Spinal cord (tissue), 10 donors: ENCODE results near the gene GPS2. TPM values are rescaled to one million over a fixed set of nuclear protein-coding genes. Genes with fewer than 3 reads are reported as not detected.

Source experiments
- DNase-seq, 6 donors: peaks; one replicate each; pipeline versions ENCODE4 v3.0.0 to v3.0.0-alpha.2; 2013 to 2015; ENCODE audit warnings: low spot score in 6 of 6, low read depth in 4 of 6
- H3K27ac ChIP-seq: one replicate; pipeline ENCODE4 v1.5.1; 2013; ENCODE audit warnings: low read depth, low read length, control low read depth
- H3K27me3 ChIP-seq: one replicate; pipeline ENCODE4 v1.6.1; 2013; ENCODE audit warnings: low read length; ENCODE audit not compliant: control insufficient read depth, insufficient read depth
- H3K36me3 ChIP-seq: one replicate; pipeline ENCODE4 v1.6.1; 2013; ENCODE audit warnings: low read length; ENCODE audit not compliant: control insufficient read depth, insufficient read depth
- H3K4me1 ChIP-seq: one replicate; pipeline ENCODE4 v1.6.1; 2013; ENCODE audit warnings: low read length; ENCODE audit not compliant: control insufficient read depth, insufficient read depth
- H3K4me3 ChIP-seq: one replicate; pipeline ENCODE4 v1.5.1; 2013; ENCODE audit warnings: low read depth, low read length, control low read depth
- H3K9me3 ChIP-seq: one replicate; pipeline ENCODE4 v1.6.1; 2013; ENCODE audit warnings: low read length; ENCODE audit not compliant: control insufficient read depth, insufficient read depth
- WGBS: methylation state at CpG from one replicate; pipeline ENCODE4 v1.1.5; 2013; ENCODE audit warnings: missing lambda C conversion rate; ENCODE audit not compliant: insufficient coverage; 5-methylcytosine and 5-hydroxymethylcytosine counted together
- polyA plus RNA-seq, 2 donors: library from polyadenylated mRNA; unstranded; fragments of 120-200 nt; gene quantifications; one replicate each; pipeline ENCODE4 v1.2.1, GENCODE V29; 2013; ENCODE audit not compliant: insufficient read length in 2 of 2
- small RNA-seq: library from RNA; depleted of rRNA; stranded (forward); fragments of <200 nt; gene quantifications from one replicate; pipeline ENCODE3, GENCODE V24; 2014; ENCODE audit warnings: low replicate concordance
- total RNA-seq, 2 donors: library from RNA; depleted of rRNA in 1 of 2; stranded (reverse); fragments of 120-200 nt in 1 of 2; fragments of >200 nt in 1 of 2; gene quantifications; one replicate each; pipeline versions ENCODE4 v1.2.3 to v1.2.4, GENCODE V29; 2013 to 2014
- donor health status: healthy.

GPS2 gene
- total and polyA plus RNA-seq, 4 donors, result 19.2 to 99.4 (median 81.9) TPM

DNA sequence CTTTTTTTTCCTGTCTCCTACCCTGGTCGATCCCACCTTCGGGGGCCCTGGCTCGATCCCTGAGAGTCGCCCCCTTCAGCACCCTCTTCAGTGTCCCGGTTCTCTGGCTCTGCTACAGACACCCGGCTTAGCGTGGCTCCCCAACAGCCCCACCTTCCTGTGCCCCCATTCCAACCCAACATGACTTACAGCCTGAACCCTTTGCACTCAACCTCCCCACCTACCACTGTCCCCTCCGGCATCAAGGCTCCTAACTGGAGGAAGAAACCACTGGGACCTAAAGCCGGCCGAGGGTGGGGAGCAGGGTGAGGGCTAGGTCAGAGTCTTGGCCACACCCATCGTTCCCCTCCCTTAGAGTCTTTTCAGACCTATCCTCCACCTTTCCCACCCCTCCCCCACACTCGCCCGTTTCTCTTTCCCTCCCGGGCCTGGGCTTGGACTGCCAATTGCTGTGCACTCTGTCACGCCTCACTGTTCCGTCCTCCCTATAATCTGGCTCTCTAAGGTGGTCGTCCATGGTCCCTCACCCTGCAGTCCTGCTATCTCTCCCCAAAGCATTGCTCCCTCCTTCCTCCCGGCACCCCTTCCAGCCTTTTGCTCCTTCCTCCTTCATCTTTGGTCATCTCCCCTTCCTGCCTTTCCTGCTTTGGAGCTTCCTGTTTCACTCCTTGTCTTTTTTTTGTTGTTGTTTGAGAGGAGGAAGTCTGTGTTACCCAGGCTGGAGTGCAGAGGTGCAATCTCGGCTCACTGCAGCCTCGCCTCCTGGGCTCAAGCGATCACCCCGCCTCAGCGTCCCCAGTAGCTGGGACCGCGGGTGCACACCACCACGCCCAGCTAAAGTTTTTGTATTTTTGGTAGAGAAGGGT lies 52.0 kb downstream of the GPS2 start:
- Histone ChIP-seq H3K4me1 (peaks cover 24% of the 10 kb centered on the region), H3K27ac (no peak overlapping the region), H3K9me3 (no peaks in the 10 kb centered on the region), H3K4me3 (no peak overlapping the region), H3K27me3 (peaks cover 53% of the 10 kb centered on the region), H3K36me3 (peaks cover 19% of the 10 kb centered on the region)
- DNase-seq, result no peak
- 14% methylated on average over 18 of the region's 26 CpGs for WGBS

Small RNAs within 50 kb of the gene (small RNA-seq; reads per million reads assigned to genes)
- gene AC026954.2 (not detected), gene RF00019 (not detected)

Other genes starting within 250 kb of the GPS2 start
Only the 30 nearest of the 34 such genes appear.
- gene ASGR2, start 200.5 kb downstream of the GPS2 start, total RNA-seq, result under 1 TPM in 1 of 2 donors, not detected in 1; 0.50 TPM
- under 1 TPM; 0.24 to 0.39 TPM for gene ASGR2, start 200.5 kb downstream of the GPS2 start, polyA plus RNA-seq
- gene ASGR1, start 136.0 kb downstream of the GPS2 start, total RNA-seq, result 1 to 10 TPM; 4.3 to 8.2 TPM
- gene ASGR1, start 136.0 kb downstream of the GPS2 start, polyA plus RNA-seq, result 10 to 100 TPM; 32.4 to 32.5 TPM
- gene DLG4, start 95.5 kb downstream of the GPS2 start, total RNA-seq, result 10 to 100 TPM; 50.6 to 82.8 TPM
- gene DLG4, start 95.5 kb downstream of the GPS2 start, polyA plus RNA-seq, result 100 to 1,000 TPM; 192 to 203 TPM
- gene ACADVL, start 95.4 kb downstream of the GPS2 start, total RNA-seq, result 100 to 1,000 TPM; 131 to 478 TPM
- gene ACADVL, start 95.4 kb downstream of the GPS2 start, polyA plus RNA-seq, result 100 to 1,000 TPM; 381 to 455 TPM
- gene DVL2, start 80.8 kb downstream of the GPS2 start, total RNA-seq, result 10 to 100 TPM; 31.7 to 46.6 TPM
- gene DVL2, start 80.8 kb downstream of the GPS2 start, polyA plus RNA-seq, result 10 to 100 TPM; 47.9 to 59.7 TPM
- 10 to 100 TPM; 26.2 to 49.0 TPM for gene PHF23, start 75.9 kb downstream of the GPS2 start, total RNA-seq
- 10 to 100 TPM; 50.2 to 53.2 TPM for gene PHF23, start 75.9 kb downstream of the GPS2 start, polyA plus RNA-seq
- gene GABARAP, start 72.9 kb downstream of the GPS2 start, total RNA-seq, result 100 to 1,000 TPM; 196 to 481 TPM
- 100 to 1,000 TPM; 431 to 461 TPM for gene GABARAP, start 72.9 kb downstream of the GPS2 start, polyA plus RNA-seq
- 10 to 100 TPM; 44.4 to 47.9 TPM for gene CTDNEP1, start 63.6 kb downstream of the GPS2 start, total RNA-seq
- gene CTDNEP1, start 63.6 kb downstream of the GPS2 start, polyA plus RNA-seq, result 100 to 1,000 TPM; 177 to 181 TPM
- 10 to 100 TPM; 24.9 to 47.7 TPM for gene ELP5, start 63.1 kb downstream of the GPS2 start, total RNA-seq
- 10 to 100 TPM; 49.8 to 52.2 TPM for gene ELP5, start 63.1 kb downstream of the GPS2 start, polyA plus RNA-seq
- 1 to 10 TPM in 1 of 2 donors, under 1 TPM in 1; 0.79 to 2.3 TPM for gene CLDN7, start 52.9 kb downstream of the GPS2 start, total RNA-seq
- gene CLDN7, start 52.9 kb downstream of the GPS2 start, polyA plus RNA-seq, result 1 to 10 TPM; 1.3 TPM
- gene SLC2A4, start 33.6 kb downstream of the GPS2 start, total RNA-seq, result 1 to 10 TPM in 1 of 2 donors, under 1 TPM in 1; 0.59 to 1.9 TPM
- under 1 TPM; 0.48 to 0.78 TPM for gene SLC2A4, start 33.6 kb downstream of the GPS2 start, polyA plus RNA-seq
- gene YBX2, start 20.7 kb downstream of the GPS2 start, total RNA-seq, result 1 to 10 TPM in 1 of 2 donors, under 1 TPM in 1; 0.50 to 1.0 TPM
- gene YBX2, start 20.7 kb downstream of the GPS2 start, polyA plus RNA-seq, result 1 to 10 TPM; 4.2 to 6.9 TPM
- gene EIF5A, start 7.7 kb downstream of the GPS2 start, total RNA-seq, result 100 to 1,000 TPM; 146 to 202 TPM
- 100 to 1,000 TPM; 366 to 375 TPM for gene EIF5A, start 7.7 kb downstream of the GPS2 start, polyA plus RNA-seq
- gene NEURL4, start 14.0 kb upstream of the GPS2 start, total RNA-seq, result 10 to 100 TPM; 28.6 TPM
- 10 to 100 TPM; 43.9 to 56.4 TPM for gene NEURL4, start 14.0 kb upstream of the GPS2 start, polyA plus RNA-seq
- 10 to 100 TPM in 1 of 2 donors, 1 to 10 TPM in 1; 4.6 to 13.7 TPM for gene ACAP1, start 21.2 kb upstream of the GPS2 start, total RNA-seq
- gene ACAP1, start 21.2 kb upstream of the GPS2 start, polyA plus RNA-seq, result 10 to 100 TPM; 13.8 to 18.1 TPM
- 10 to 100 TPM in 1 of 2 donors, 1 to 10 TPM in 1; 5.6 to 10.4 TPM for gene KCTD11, start 36.8 kb upstream of the GPS2 start, total RNA-seq
- 10 to 100 TPM; 12.6 to 13.5 TPM for gene KCTD11, start 36.8 kb upstream of the GPS2 start, polyA plus RNA-seq
- not detected for gene TMEM95, start 39.8 kb upstream of the GPS2 start, total RNA-seq
- gene TMEM95, start 39.8 kb upstream of the GPS2 start, polyA plus RNA-seq, result not detected
- 1 to 10 TPM in 1 of 2 donors, under 1 TPM in 1; 0.79 to 1.5 TPM for gene TNK1, start 65.7 kb upstream of the GPS2 start, total RNA-seq
- 1 to 10 TPM; 3.4 to 4.6 TPM for gene TNK1, start 65.7 kb upstream of the GPS2 start, polyA plus RNA-seq
- gene PLSCR3, start 79.2 kb upstream of the GPS2 start, total RNA-seq, result 10 to 100 TPM in 1 of 2 donors, 1 to 10 TPM in 1; 8.0 to 21.7 TPM
- gene PLSCR3, start 79.2 kb upstream of the GPS2 start, polyA plus RNA-seq, result 10 to 100 TPM; 29.3 to 38.8 TPM
- 100 to 1,000 TPM in 1 of 2 donors, 10 to 100 TPM in 1; 70.9 to 130 TPM for gene TMEM256, start 88.7 kb upstream of the GPS2 start, total RNA-seq
- 10 to 100 TPM; 48.6 to 54.7 TPM for gene TMEM256, start 88.7 kb upstream of the GPS2 start, polyA plus RNA-seq
- 10 to 100 TPM; 21.5 to 25.3 TPM for gene NLGN2, start 92.5 kb upstream of the GPS2 start, total RNA-seq
- 100 to 1,000 TPM; 196 to 210 TPM for gene NLGN2, start 92.5 kb upstream of the GPS2 start, polyA plus RNA-seq
- gene SPEM1, start 105.0 kb upstream of the GPS2 start, total RNA-seq, result not detected
- gene SPEM1, start 105.0 kb upstream of the GPS2 start, polyA plus RNA-seq, result under 1 TPM in 1 of 2 donors, not detected in 1; 0.29 TPM
- not detected for gene SPEM2, start 110.3 kb upstream of the GPS2 start, total RNA-seq
- gene SPEM2, start 110.3 kb upstream of the GPS2 start, polyA plus RNA-seq, result under 1 TPM; 0.23 to 0.67 TPM
- not detected for gene SPEM3, start 113.5 kb upstream of the GPS2 start, total RNA-seq
- gene SPEM3, start 113.5 kb upstream of the GPS2 start, polyA plus RNA-seq, result under 1 TPM in 1 of 2 donors, not detected in 1; 0.05 TPM
- 1 to 10 TPM in 1 of 2 donors, under 1 TPM in 1; 0.69 to 1.3 TPM for gene TMEM102, start 120.1 kb upstream of the GPS2 start, total RNA-seq
- 1 to 10 TPM; 2.1 to 2.4 TPM for gene TMEM102, start 120.1 kb upstream of the GPS2 start, polyA plus RNA-seq
- 10 to 100 TPM; 11.2 to 25.7 TPM for gene FGF11, start 124.2 kb upstream of the GPS2 start, total RNA-seq
- 10 to 100 TPM; 32.8 to 42.2 TPM for gene FGF11, start 124.2 kb upstream of the GPS2 start, polyA plus RNA-seq
- 10 to 100 TPM; 19.1 to 25.9 TPM for gene CHRNB1, start 129.7 kb upstream of the GPS2 start, total RNA-seq
- gene CHRNB1, start 129.7 kb upstream of the GPS2 start, polyA plus RNA-seq, result 10 to 100 TPM; 20.9 TPM
- gene ZBTB4, start 164.3 kb upstream of the GPS2 start, total RNA-seq, result 10 to 100 TPM; 19.8 to 32.6 TPM
- gene ZBTB4, start 164.3 kb upstream of the GPS2 start, polyA plus RNA-seq, result 10 to 100 TPM; 59.6 to 60.6 TPM
- gene SLC35G6, start 166.1 kb upstream of the GPS2 start, total RNA-seq, result not detected
- 1 to 10 TPM in 1 of 2 donors, under 1 TPM in 1; 0.40 to 1.4 TPM for gene SLC35G6, start 166.1 kb upstream of the GPS2 start, polyA plus RNA-seq
- gene POLR2A, start 169.0 kb upstream of the GPS2 start, total RNA-seq, result 10 to 100 TPM; 50.3 to 61.9 TPM
- gene POLR2A, start 169.0 kb upstream of the GPS2 start, polyA plus RNA-seq, result 10 to 100 TPM; 90.9 to 92.7 TPM